ENCODE measurements around the gene CYP4F2.

- TF ChIP-seq CTCF (IDR thresholded peaks at IDR 0.05 in 4 of 5, conservative IDR thresholded peaks at IDR 0.05 in 1 of 5), result no peak
- no peak for TF ChIP-seq POLR2A (IDR thresholded peaks at IDR 0.05)
These were observed 59.5 kb downstream of the CYP4F2 start for GRCh38 chr19:15838351-15838750.
